Stimulated activated effector memory CD8-positive, alpha-beta T cell treated with anti-CD3 and anti-CD28 coated beads, Interleukin-12 subunit alpha, Interleukin-12 subunit beta, amount 100 ng/mL, for 72 hours (primary cell): ENCODE data around the gene PDE6C.

ENCODE experiments used
- ATAC-seq: fragments of 150-1000 bp; cut with Tn5 transposase; 2 replicates; pipeline ENCODE4 v1.10.0; 2021
- DNase-seq, 2 donors: peaks; one replicate each; pipeline ENCODE4 v3.0.0; 2021 to 2022; ENCODE audit warnings: low spot score in 2 of 2
- H3K27ac Mint-ChIP-seq: one replicate; pipeline ENCODE4 v1.8.0; 2022; ENCODE audit warnings: mild to moderate bottlenecking, mixed read lengths
- H3K36me3 Mint-ChIP-seq: one replicate; pipeline ENCODE4 v1.8.0; 2022; ENCODE audit warnings: mild to moderate bottlenecking, mixed read lengths
- H3K4me1 Mint-ChIP-seq: one replicate; pipeline ENCODE4 v1.8.0; 2022; ENCODE audit warnings: mixed read lengths
- H3K4me3 Mint-ChIP-seq: one replicate; pipeline ENCODE4 v1.8.0; 2022; ENCODE audit warnings: mild to moderate bottlenecking, mixed read lengths
- H3K9me3 Mint-ChIP-seq: one replicate; pipeline ENCODE4 v1.8.0; 2022; ENCODE audit warnings: mixed read lengths

PDE6C gene

DNA sequence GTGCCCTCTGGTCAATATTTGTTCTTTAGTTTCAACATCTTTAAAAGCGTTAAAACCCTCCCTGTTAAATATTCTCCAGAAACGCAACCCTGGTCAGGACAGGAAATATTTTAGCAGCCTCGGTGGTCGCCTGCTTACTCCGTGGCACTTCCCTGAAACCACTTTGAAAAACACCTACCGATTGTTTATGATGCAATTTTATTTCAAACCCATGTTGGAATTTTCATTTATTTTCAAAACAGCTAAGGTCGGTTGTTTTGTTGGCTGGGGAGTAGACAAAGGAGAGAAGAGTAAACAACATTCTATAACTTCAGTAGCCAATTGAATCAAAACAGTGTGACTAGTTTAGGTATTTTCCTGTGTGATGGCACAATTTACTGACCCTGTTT, 10.6 kb upstream of the PDE6C start:
- no peak overlapping the region for H3K27ac Mint-ChIP-seq
- ATAC-seq (no peak), DNase-seq (no peak)
- H3K4me3 Mint-ChIP-seq, result no peak overlapping the region
- H3K36me3 Mint-ChIP-seq, result no peaks in the 10 kb centered on the region
- no peaks in the 10 kb centered on the region for H3K4me1 Mint-ChIP-seq
- H3K9me3 Mint-ChIP-seq, result no peaks in the 10 kb centered on the region

DNA sequence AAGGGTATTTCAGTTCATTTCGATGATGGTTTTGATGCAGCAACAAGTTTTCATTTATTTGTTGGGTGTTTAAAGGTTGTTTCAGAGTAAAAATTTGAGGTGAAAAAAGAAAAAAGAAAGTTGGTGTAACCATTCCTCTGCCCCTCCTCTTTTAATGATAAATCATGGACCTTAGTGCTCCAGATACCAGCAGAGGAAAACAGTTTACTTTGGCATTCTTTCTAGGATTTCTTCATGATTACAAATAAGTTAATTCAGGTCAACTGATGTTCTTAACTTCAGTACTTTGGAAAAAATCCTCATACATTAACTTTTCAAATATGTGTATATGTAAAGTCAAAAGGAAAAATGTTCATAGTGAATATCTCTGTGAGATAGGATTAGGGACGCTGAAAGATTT, 9.3 kb upstream of the PDE6C start:
- Mint-ChIP-seq H3K4me3 (no peak overlapping the region), H3K9me3 (no peaks in the 10 kb centered on the region), H3K4me1 (no peaks in the 10 kb centered on the region), H3K36me3 (no peaks in the 10 kb centered on the region), H3K27ac (no peak overlapping the region)
- no peak for ATAC-seq
- DNase-seq, result no peak

DNA sequence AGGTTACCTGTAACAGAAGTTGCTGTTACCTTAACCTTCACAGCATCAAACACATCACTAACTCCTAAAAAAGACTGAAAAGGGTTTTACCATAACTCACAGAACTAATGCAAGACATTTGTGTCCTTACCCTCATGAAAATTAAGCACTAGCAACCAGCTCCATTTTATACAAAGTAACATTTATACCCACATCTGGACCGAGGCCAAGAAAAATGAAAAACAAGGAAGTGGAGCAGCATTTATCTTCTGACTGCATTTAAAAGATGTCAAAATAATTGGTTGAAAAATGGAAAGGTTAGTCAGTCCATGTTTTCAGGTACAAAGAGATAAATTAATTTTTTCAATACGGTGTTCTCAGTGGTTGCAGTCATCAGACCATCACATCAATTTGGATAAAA, 8.2 kb upstream of the PDE6C start:
- Mint-ChIP-seq H3K4me1 (no peaks in the 10 kb centered on the region), H3K27ac (no peak overlapping the region), H3K36me3 (no peaks in the 10 kb centered on the region), H3K9me3 (no peaks in the 10 kb centered on the region), H3K4me3 (no peak overlapping the region)
- ATAC-seq, result no peak
- DNase-seq, result no peak

DNA sequence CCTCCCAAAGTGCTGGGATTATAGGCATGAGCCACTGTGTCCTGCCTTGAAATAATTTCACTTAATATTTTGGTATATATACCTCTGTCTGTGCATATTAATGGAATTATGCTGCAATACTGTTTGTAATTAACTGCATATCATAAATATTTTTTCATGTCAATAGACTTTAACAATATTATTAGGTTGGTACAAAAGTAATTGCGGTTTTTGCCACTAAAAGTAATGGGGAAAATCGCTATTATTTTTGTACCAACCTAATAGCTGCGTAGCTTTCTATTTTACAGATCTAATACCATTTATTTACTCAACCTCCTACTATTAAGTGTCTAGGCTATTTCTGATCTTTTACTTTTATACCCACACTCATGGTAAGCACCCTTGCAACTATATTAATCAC, 3.9 kb upstream of the PDE6C start:
- DNase-seq (no peak), ATAC-seq (no peak)
- Mint-ChIP-seq H3K36me3 (no peaks in the 10 kb centered on the region), H3K4me1 (no peaks in the 10 kb centered on the region), H3K9me3 (no peaks in the 10 kb centered on the region), H3K4me3 (no peak overlapping the region), H3K27ac (no peak overlapping the region)

DNA sequence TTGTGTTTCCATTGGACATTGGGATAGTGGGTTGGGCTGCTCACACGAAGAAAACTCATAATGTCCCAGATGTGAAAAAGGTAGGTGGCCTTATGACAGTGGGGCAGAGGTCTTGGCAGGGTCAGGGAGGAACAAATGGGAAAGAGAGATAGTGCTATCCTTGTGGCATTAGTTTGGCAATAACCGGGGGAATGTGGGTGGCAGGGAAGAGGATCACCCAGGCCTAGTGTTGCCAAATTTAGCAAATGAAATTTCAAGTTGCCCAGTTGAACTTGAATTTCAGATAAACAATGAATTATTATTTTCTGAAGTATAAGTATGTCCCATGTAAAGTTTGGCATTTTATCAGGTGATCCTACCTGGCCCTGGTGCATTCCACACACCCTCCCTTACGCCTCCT, 789 bp downstream of the PDE6C start:
- Mint-ChIP-seq H3K4me1 (no peaks in the 10 kb centered on the region), H3K27ac (no peak overlapping the region), H3K9me3 (no peaks in the 10 kb centered on the region), H3K36me3 (no peaks in the 10 kb centered on the region), H3K4me3 (no peak overlapping the region)
- DNase-seq (no peak), ATAC-seq (no peak)

GRCh38 chr10:93614101-93614825, 1.9 kb downstream of the PDE6C start:
- no peaks in the 10 kb centered on the region for H3K9me3 Mint-ChIP-seq
- no peaks in the 10 kb centered on the region for H3K4me1 Mint-ChIP-seq
- H3K4me3 Mint-ChIP-seq, result no peak overlapping the region
- no peak overlapping the region for H3K27ac Mint-ChIP-seq
- no peak for ATAC-seq
- H3K36me3 Mint-ChIP-seq, result no peaks in the 10 kb centered on the region
- no peak for DNase-seq

DNA sequence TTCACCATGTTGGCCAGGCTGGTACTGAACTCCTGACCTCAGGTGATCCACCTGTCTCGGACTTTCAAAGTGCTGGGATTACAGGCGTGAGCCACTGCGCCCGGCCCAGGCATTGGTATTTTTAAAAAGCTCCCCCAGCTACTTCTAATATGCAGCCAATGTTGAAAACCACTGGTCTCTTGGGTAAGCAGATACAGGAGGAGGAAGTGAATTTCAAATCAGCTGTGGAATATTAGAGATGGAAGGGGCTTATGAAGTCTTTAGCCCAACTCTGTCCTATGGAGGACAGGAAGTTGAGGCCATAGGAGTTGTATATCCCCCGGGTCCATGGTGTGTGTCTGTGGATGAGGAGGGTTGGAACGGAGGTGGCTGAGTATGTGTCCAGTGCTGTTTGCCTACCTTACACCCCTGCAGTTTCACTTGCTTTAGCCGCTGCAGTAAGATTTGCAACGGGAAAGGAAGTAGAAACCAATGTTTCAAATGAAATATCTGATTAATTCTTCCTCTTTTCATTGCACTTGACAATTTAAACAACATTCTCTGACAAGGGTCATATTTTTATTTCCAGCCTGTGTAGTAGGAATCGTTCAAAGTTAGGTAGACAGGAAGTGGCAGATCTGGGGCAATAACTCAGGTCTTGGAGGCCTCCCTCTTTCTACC, 3.4 kb downstream of the PDE6C start:
- H3K9me3 Mint-ChIP-seq, result no peaks in the 10 kb centered on the region
- no peak overlapping the region for H3K27ac Mint-ChIP-seq
- no peak overlapping the region for H3K4me3 Mint-ChIP-seq
- no peaks in the 10 kb centered on the region for H3K36me3 Mint-ChIP-seq
- ATAC-seq (no peak), DNase-seq (no peak)
- no peaks in the 10 kb centered on the region for H3K4me1 Mint-ChIP-seq

- no peak overlapping the region for H3K27ac Mint-ChIP-seq
Measured at GRCh38 chr10:93620925-93621324, 8.6 kb downstream of the PDE6C start.

DNA sequence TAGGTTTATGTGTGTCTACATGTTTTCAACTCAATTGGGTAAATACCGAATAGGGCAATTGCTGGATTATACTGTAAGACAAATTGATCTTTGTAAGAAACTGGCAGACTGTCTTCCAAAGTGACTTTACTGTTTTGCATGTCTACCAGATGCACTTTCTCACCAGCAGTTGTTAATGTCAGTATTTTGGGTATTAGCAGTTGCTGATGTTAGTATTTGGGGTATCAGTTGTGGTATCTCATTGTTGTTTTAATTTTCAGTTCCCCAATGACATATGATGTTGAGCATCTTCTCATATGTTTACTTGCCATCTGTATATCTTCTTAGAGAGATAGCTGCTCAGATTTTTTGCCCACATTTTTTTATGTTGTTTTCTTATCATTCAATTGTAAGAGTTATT, 10.6 kb downstream of the PDE6C start:
- no peaks in the 10 kb centered on the region for H3K36me3 Mint-ChIP-seq
- H3K4me3 Mint-ChIP-seq, result no peak overlapping the region
- no peak for DNase-seq
- no peak for ATAC-seq
- no peaks in the 10 kb centered on the region for H3K4me1 Mint-ChIP-seq
- peak overlapping the region; percentile 26 for H3K27ac Mint-ChIP-seq
- no peaks in the 10 kb centered on the region for H3K9me3 Mint-ChIP-seq

More at GRCh38 chr10:93620925-93621324, 8.6 kb downstream of the PDE6C start:
- ATAC-seq (no peak), DNase-seq (no peak)
- no peaks in the 10 kb centered on the region for H3K36me3 Mint-ChIP-seq
- H3K4me3 Mint-ChIP-seq, result no peak overlapping the region
- no peaks in the 10 kb centered on the region for H3K9me3 Mint-ChIP-seq
- no peaks in the 10 kb centered on the region for H3K4me1 Mint-ChIP-seq

DNA sequence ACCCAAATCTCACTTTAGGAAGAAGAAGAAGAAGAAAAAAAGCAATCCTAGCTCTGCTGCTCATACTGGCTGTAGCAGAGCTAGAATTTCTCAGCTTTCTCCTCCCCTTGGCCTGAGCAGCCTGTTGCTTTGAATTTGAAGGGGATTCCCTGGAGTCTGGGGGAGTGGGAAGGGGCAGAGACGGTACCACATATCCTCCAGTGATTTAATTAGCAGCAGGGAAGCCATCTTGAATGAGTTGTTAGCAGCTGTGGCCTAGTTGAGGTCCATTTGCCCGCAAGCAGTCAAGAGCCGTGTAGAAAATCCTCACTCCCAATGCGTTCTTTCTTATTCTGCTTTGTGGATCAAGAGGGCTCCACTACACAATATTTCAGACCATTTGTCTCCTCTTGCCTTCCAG, 16.5 kb downstream of the PDE6C start:
- no peak overlapping the region for H3K27ac Mint-ChIP-seq
- H3K36me3 Mint-ChIP-seq, result no peaks in the 10 kb centered on the region
- no peaks in the 10 kb centered on the region for H3K9me3 Mint-ChIP-seq
- no peak for DNase-seq
- H3K4me3 Mint-ChIP-seq, result no peak overlapping the region
- H3K4me1 Mint-ChIP-seq, result no peaks in the 10 kb centered on the region
- no peak for ATAC-seq

GRCh38 chr10:93629647-93630305, 17.4 kb downstream of the PDE6C start:
- DNase-seq (no peak), ATAC-seq (peak; percentile 21)
- Mint-ChIP-seq H3K27ac (no peak overlapping the region), H3K36me3 (no peaks in the 10 kb centered on the region), H3K4me1 (no peaks in the 10 kb centered on the region), H3K4me3 (no peak overlapping the region), H3K9me3 (no peaks in the 10 kb centered on the region)

- H3K36me3 Mint-ChIP-seq, result no peaks in the 10 kb centered on the region
- no peak for DNase-seq
- H3K4me1 Mint-ChIP-seq, result no peaks in the 10 kb centered on the region
- ATAC-seq, result peak; percentile 24
- H3K27ac Mint-ChIP-seq, result no peak overlapping the region
- no peak overlapping the region for H3K4me3 Mint-ChIP-seq
- H3K9me3 Mint-ChIP-seq, result no peaks in the 10 kb centered on the region
Measured at GRCh38 chr10:93630625-93631557, 18.6 kb downstream of the PDE6C start.

- DNase-seq, result no peak
- Mint-ChIP-seq H3K36me3 (no peaks in the 10 kb centered on the region), H3K27ac (no peak overlapping the region), H3K9me3 (no peaks in the 10 kb centered on the region), H3K4me3 (no peak overlapping the region), H3K4me1 (no peaks in the 10 kb centered on the region)
- ATAC-seq, result no peak
Measured at GRCh38 chr10:93639791-93640190, 27.5 kb downstream of the PDE6C start.

- DNase-seq (no peak), ATAC-seq (no peak)
- no peaks in the 10 kb centered on the region for H3K36me3 Mint-ChIP-seq
- H3K27ac Mint-ChIP-seq, result no peak overlapping the region
- H3K4me3 Mint-ChIP-seq, result no peak overlapping the region
- H3K4me1 Mint-ChIP-seq, result no peaks in the 10 kb centered on the region
- no peaks in the 10 kb centered on the region for H3K9me3 Mint-ChIP-seq
Measured at GRCh38 chr10:93652857-93653256, 40.5 kb downstream of the PDE6C start.

DNA sequence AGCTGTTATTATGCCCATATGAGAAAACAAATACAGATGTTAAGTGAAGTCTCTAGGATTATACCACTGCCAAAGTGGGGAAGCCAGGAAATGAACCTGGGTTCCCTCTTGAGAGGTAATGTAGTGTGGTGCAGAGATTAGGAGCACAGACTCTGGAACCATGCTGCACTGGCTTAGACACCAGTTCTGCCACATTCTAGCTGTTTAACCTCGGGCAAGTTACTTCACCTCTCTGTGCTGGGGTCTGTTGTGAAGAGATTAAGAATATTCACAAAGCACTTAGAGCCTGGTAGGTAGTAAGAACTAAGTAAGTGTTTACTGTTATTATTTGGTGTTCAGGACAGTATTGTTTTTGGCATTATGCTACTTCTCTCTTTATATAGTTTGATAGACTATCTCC, 41.9 kb downstream of the PDE6C start:
- ATAC-seq, result no peak
- H3K4me1 Mint-ChIP-seq, result no peaks in the 10 kb centered on the region
- no peaks in the 10 kb centered on the region for H3K36me3 Mint-ChIP-seq
- H3K9me3 Mint-ChIP-seq, result no peaks in the 10 kb centered on the region
- DNase-seq, result no peak
- no peak overlapping the region for H3K4me3 Mint-ChIP-seq
- no peak overlapping the region for H3K27ac Mint-ChIP-seq
